CD4-positive, alpha-beta T cell (primary cell): ENCODE data around the gene CDKN3. TPM values are rescaled to one million over a fixed set of nuclear protein-coding genes. Genes with fewer than 3 reads are reported as not detected.
A peak's percentile ranks its signal among the peaks of the same experiment; 100 is the strongest.

Experiments used
- ATAC-seq: fragments of 200-7000 bp; cut with Tn5 transposase; one replicate; pipeline ENCODE4 v1.10.0; 2022; ENCODE audit warnings: mild to moderate bottlenecking; ENCODE audit not compliant: poor library complexity
- CTCF ChIA-PET: fragments of 350-600 bp; sonication (Branson Sonifier 250); formaldehyde crosslinking; loops from one replicate; lab custom pipeline; 2021; ENCODE audit warnings: antibody characterized with exemption, inconsistent platforms; lab: Charles Lee
- POLR2A ChIA-PET: fragments of 350-600 bp; sonication (Branson Sonifier 250); formaldehyde crosslinking; loops from one replicate; lab custom pipeline; 2021; ENCODE audit warnings: antibody characterized with exemption, inconsistent platforms; lab: Charles Lee
- DNase-seq, 14 experiments: peaks; one replicate each; pipeline ENCODE4 v3.0.0-alpha.2; 2013 to 2020; ENCODE audit warnings: mixed read lengths in 2 of 14
- H3K27ac ChIP-seq, 2 donors: one replicate each; pipeline versions ENCODE4 v1.5.1 to v1.7.0; 2013; ENCODE audit warnings: low read length in 2 of 2, low read depth in 1 of 2, mild to moderate bottlenecking in 1 of 2
- H3K27me3 ChIP-seq, 2 experiments: 1 replicate in 1 of 2; 2 replicates in 1 of 2; pipeline versions ENCODE4 v1.6.1 to v1.7.0; 2013; ENCODE audit warnings: low read length in 2 of 2, control low read depth in 1 of 2, mild to moderate bottlenecking in 1 of 2, moderate library complexity in 1 of 2; ENCODE audit not compliant: insufficient read depth in 2 of 2, control insufficient read depth in 1 of 2
- H3K36me3 ChIP-seq: one replicate; pipeline ENCODE4 v1.6.1; 2013; ENCODE audit warnings: low read length, control low read depth; ENCODE audit not compliant: insufficient read depth
- H3K4me1 ChIP-seq: one replicate; pipeline ENCODE4 v1.6.1; 2013; ENCODE audit warnings: low read length, control low read depth; ENCODE audit not compliant: insufficient read depth
- H3K4me3 ChIP-seq: one replicate; pipeline ENCODE4 v1.5.1; 2013; ENCODE audit warnings: mild to moderate bottlenecking, low read length, moderate library complexity
- H3K9me3 ChIP-seq, 2 experiments: 1 replicate in 1 of 2; 2 replicates in 1 of 2; pipeline versions ENCODE4 v1.6.1 to v1.7.0; 2013; ENCODE audit warnings: low read length in 2 of 2, mild to moderate bottlenecking in 2 of 2, control low read depth in 1 of 2, moderate library complexity in 1 of 2; ENCODE audit not compliant: control insufficient read depth in 1 of 2, insufficient read depth in 1 of 2
- H3K27ac Mint-ChIP-seq: one replicate; pipeline ENCODE4 v1.8.0; 2020; ENCODE audit warnings: mixed read lengths
- H3K27me3 Mint-ChIP-seq: one replicate; pipeline ENCODE4 v1.8.0; 2021; ENCODE audit warnings: mixed read lengths
- H3K36me3 Mint-ChIP-seq: one replicate; pipeline ENCODE4 v1.8.0; 2021; ENCODE audit warnings: low read depth, mixed read lengths
- H3K4me1 Mint-ChIP-seq: one replicate; pipeline ENCODE4 v1.8.0; 2021; ENCODE audit warnings: low read depth, mixed read lengths
- H3K4me3 Mint-ChIP-seq: one replicate; pipeline ENCODE4 v1.8.0; 2020; ENCODE audit warnings: mild to moderate bottlenecking, mixed read lengths
- H3K9me3 Mint-ChIP-seq: one replicate; pipeline ENCODE4 v1.8.0; 2020; ENCODE audit warnings: mixed read lengths
- CTCF ChIP-seq: fragments of 200-600 bp; IDR thresholded peaks from one replicate; pipeline ENCODE4 v1.8.0; 2022; ENCODE audit warnings: antibody characterized with exemption, mild to moderate bottlenecking
- intact Hi-C, 2 experiments: fragments of 100-400 bp; cut with DNase I in 1 of 2; cut with micrococcal nuclease in 1 of 2; formaldehyde crosslinking; loops; one replicate each; pipeline versions ENCODE4 v1.15.1 to v1.9.0; 2023 to 2025; cut with DNase I, micrococcal nuclease
- total RNA-seq, 174 experiments: library from RNA in 2 of 174; stranded (reverse) in 2 of 174; gene quantifications; one replicate each; pipeline ENCODE4 v1.2.3 and lab custom pipeline; 2021 to 2026

The CDKN3 gene
- total RNA-seq, 2 experiments from 2014 or later, result 0.61 to 1.4 TPM

GRCh38 chr14:54411371-54411770 is 14.6 kb downstream of the CDKN3 start:
- Mint-ChIP-seq H3K4me3 (no peak overlapping the region), H3K27ac (no peak overlapping the region), H3K27me3 (no peaks in the 10 kb centered on the region), H3K4me1 (no peaks in the 10 kb centered on the region), H3K9me3 (no peaks in the 10 kb centered on the region), H3K36me3 (no peaks in the 10 kb centered on the region)
- CTCF ChIA-PET, result no interaction called here
- Histone ChIP-seq H3K27me3 (no peaks in the 10 kb centered on the region), H3K36me3 (no peaks in the 10 kb centered on the region), H3K4me1 (no peaks in the 10 kb centered on the region), H3K27ac (no peak overlapping the region), H3K9me3 (no peaks in the 10 kb centered on the region), H3K4me3 (no peak overlapping the region)
- ATAC-seq (no peak), DNase-seq (no peak)
- intact Hi-C loops, result no loop called here
- POLR2A ChIA-PET, result no interaction called here
- TF ChIP-seq CTCF, result no peak

GRCh38 chr14:54420478-54421142 is 23.8 kb downstream of the CDKN3 start:
- Mint-ChIP-seq H3K27ac (peak overlapping the region; percentile 3), H3K4me3 (no peak overlapping the region), H3K27me3 (no peaks in the 10 kb centered on the region), H3K4me1 (peaks cover 4% of the 10 kb centered on the region), H3K36me3 (peaks cover 23% of the 10 kb centered on the region), H3K9me3 (no peaks in the 10 kb centered on the region)
- POLR2A ChIA-PET, result no interaction called here
- Histone ChIP-seq H3K4me1 (no peaks in the 10 kb centered on the region), H3K36me3 (no peaks in the 10 kb centered on the region), H3K9me3 (no peaks in the 10 kb centered on the region), H3K27ac (no peak overlapping the region), H3K4me3 (no peak overlapping the region), H3K27me3 (no peaks in the 10 kb centered on the region)
- ATAC-seq (no peak), DNase-seq (peak in 4 of 14 experiments; percentile 13 to 39 (median 35))
- peak; percentile 50 for TF ChIP-seq CTCF
- CTCF ChIA-PET, result interaction anchor here (0.5 kb wide), 1 partner anchor 275 kb away, joined by 3 read pairs; no protein-coding TSS in a partner anchor
- intact Hi-C loops, result no loop called here

GRCh38 chr14:54423991-54424390 is 27.2 kb downstream of the CDKN3 start:
- H3K27me3 ChIP-seq, result no peaks in the 10 kb centered on the region
- no peaks in the 10 kb centered on the region for H3K4me1 ChIP-seq
- intact Hi-C loops, result no loop called here
- H3K36me3 ChIP-seq, result peaks cover 27% of the 10 kb centered on the region
- POLR2A ChIA-PET, result interaction anchor here (0.7 kb wide), 1 partner anchor 648 kb away, joined by 4 read pairs; no protein-coding TSS in a partner anchor
- ATAC-seq (no peak), DNase-seq (no peak)
- H3K4me3 ChIP-seq, result no peak overlapping the region
- Mint-ChIP-seq H3K9me3 (no peaks in the 10 kb centered on the region), H3K4me3 (no peak overlapping the region), H3K27ac (no peak overlapping the region), H3K36me3 (peaks cover 54% of the 10 kb centered on the region), H3K27me3 (no peaks in the 10 kb centered on the region), H3K4me1 (peaks cover 4% of the 10 kb centered on the region)
- no peak for TF ChIP-seq CTCF
- H3K27ac ChIP-seq, result no peak overlapping the region
- CTCF ChIA-PET, result interaction anchor here (1.0 to 1.4 kb wide), 3 partner anchors 11 to 27 kb away, joined by 4 read pairs; partner anchors contain the start of gene CDKN3
- H3K9me3 ChIP-seq, result no peaks in the 10 kb centered on the region
